Activated T-helper 1 cell treated with Interleukin-2 at 50 U/mL for 16 hours (primary cell): Measurements from ENCODE around the gene CCDC171.
"Not testable (repeated sequence)": the region's sequence is repeated elsewhere in the genome, so short reads cannot be mapped to it uniquely, and the experiment has no call there.

Experiments
- DNase-seq: peaks from one replicate; pipeline ENCODE4 v3.0.0-alpha.2; 2020; ENCODE audit warnings: low read depth

Gene CCDC171

GRCh38 chr9:15570769-15571168, 17.9 kb downstream of the CCDC171 start:
- no peak for DNase-seq

GRCh38 chr9:15572200-15572770, 19.4 kb downstream of the CCDC171 start:
- no peak for DNase-seq

DNA sequence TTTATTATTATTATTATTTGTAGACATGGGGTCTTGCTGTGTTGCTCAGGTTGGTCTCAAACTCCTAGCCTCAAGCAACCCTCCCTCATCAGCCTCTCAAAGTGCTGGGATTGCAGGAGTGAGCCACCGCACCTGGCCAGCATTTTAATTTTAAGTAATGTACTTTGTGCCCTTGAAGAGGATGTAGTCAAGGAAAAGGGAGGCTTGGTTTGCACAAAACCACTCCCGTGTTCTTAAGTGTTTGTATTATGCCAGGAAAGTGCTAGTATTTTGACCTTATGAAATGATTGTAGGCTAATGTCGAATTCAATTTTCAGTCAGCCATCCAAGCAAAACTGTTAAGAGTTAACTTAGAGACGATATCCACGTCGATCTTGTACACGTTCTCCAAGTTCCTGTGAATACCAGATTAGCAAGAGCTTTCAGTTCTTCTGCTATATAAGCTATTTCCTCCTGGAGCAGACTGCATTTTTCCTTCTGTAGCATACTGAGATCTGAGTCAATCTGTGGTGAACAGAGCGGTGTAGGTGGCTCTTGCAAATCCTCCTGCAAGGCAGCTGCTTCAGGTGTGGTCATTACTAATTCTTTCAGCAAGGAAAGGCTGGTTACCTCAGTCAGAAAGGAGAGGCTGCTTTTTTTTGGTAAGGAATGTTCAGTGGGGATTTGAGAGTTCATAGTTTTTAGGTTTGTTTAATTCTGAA, 23.7 kb downstream of the CCDC171 start:
- DNase-seq, result no peak

DNA sequence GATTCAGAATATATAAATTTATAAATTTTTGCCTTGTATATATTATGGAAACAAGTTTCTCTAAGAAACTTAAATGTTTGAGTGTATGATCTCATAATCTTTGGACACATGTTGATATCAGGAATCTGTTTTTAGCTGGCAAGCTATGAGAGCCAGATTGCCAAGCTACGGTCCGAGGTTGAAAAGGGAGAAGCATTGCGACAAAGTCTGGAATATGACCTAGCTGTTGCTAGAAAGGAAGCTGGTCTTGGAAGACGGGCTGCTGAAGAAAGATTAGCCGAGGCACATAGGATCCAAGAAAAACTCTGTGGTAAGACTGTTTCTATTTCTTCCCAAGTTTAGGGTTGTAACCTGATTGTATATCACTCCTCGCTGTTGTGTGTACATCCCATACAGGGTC, 25.9 kb downstream of the CCDC171 start:
- DNase-seq, result no peak

DNA sequence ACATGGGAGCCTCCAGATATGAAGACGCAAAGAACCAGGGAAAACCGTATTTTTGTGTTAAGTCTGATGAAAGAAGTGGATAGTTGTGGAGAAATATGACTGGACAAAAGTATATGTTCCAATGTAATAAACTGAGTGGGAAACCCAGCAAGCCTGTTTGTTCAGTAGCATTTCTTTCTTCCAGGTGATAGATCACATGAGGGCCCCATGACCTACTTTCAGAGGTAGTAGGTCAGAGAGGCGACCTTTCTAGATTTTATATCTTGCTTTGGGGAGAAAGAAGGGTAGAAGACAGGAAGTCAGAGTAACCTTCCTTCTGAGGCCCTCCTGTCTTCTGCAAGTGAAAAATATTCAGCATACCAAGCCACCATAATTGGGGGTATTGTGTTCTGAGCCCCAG, 31.5 kb downstream of the CCDC171 start:
- no peak for DNase-seq

DNA sequence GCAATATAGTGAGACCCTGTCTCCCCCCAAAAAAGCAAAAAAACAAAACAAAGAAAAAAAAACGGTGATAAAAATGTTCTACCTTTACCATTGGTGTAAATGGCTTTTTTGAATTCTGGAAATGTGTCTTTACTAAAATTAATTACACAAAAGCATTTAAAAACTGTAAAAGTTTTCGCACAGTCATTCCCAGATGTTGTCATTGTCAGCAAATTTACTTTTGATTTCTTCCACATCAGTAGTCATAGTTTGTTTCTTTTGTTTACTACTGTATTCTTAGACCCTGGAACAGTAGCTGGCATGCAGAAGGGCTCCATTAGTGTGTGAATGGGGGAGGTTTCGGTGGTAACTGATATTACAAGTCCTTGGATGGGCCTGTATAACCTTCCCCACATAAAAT, 39.5 kb downstream of the CCDC171 start:
- no peak for DNase-seq

- DNase-seq, result not testable (repeated sequence)
Observed at GRCh38 chr9:15592940-15593339, 40.1 kb downstream of the CCDC171 start.

- not testable (repeated sequence) for DNase-seq
Observed at GRCh38 chr9:15600666-15601330, 48.0 kb downstream of the CCDC171 start.

DNA sequence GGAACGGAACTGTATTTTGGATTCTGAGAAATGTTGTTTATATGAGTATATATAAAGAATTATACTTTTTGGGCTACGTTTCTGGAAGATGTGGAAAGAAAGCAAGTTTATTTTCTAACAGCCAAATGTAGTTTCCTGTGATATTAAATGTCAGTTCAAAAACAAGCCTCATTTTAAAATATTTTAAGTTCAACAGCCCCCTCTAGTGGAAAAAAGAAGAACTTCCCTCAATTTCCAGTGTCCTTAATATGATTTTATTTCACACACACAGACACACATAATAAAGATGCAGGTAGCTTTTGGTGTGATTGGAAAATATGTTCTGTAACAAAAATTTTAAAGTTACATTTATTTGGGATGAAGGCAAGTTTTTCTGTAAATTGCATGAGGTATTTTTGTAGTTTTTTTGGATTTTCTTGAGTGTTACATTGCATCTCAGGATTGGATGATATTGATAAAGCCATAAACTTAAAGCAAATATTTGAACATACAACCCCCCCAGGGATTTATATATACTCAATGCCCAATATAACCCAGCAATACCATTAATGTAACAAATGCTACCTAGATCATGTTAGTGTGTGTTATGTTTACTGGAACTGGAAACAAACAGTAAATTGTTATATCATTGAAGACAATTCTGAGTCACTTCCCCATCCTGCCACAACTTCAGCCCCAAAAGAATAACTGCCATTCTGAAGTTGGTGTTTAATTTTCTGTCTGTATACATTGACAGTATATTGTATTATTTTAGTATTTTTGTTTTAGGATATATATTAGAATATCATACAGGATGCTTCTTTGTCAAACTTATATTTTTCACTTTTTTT, 54.0 kb downstream of the CCDC171 start:
- DNase-seq, result no peak

DNA sequence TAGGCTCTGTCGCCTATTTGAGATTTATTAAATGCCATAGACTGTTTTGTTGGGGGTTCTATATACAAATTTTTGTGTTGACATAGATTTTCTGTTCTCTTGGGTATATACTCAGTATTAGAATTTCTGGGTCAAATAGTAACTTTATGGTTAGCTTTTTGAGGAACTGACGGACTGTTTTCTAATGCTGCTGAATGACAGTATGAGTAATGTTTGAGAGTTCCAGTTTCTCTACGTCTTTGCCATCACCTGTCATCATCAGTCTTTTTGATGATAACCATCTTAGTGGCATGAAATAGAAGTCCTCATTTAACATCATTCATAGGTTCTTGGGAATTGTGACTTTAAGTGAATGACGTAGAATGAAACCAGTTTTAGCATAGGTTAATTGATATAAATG, 60.1 kb downstream of the CCDC171 start:
- DNase-seq, result no peak

DNA sequence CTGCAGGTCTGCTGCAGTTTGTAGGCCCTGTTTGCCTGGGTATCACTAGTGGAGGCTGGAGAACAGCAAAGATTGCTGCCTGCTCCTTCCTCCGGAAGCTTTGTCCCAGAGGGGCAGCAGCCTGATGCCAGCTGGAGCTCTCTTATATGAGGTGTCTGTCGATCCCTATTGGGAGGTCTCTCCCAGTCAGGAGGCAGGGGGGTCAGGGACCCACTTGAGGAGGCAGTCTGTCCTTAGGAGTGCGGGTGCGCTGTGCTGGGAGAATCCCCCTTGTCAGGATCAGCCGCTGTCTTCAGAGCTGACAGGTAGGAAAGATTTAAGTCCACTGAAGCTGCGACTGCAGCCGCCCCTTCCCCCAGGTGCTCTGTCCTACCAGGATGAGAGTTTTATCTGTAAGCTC, 64.9 kb downstream of the CCDC171 start:
- no peak for DNase-seq

DNA sequence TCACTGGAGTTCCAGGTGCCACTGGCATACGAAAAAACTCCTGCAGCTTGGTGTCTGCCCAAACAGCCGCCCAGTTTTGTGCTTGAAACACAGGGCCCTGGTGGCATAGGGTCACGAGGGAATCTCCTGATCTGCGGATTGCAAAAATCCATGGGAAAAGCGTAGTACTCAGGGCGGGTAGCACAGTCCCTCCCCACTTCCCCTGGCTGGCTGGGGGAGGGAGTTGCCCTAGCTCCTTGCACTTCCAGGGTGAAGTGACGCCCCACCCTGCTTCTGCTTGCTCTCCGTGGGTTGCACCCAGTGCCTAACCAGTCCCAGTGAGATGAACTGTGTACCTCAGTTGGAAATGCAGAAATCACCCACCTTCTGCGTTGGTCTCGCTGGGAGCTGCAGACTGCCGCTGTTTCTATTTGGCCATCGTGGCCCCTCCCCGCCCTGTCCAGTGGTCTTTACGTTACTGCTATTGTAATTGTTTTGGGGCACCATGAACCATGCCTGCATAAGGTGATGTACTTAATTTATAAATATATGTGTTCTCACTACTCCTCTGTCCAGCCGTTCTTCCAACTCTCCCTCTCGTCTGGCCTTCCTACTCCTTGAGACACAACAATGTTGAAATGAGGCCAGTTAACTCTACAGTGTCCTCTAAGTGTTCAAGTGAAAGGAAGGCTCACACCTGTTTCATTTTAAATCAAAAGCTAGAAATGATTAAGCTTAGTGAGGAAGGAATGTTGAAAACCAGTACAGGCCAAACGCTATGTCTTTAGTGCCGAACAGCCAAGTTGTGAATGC, 65.9 kb downstream of the CCDC171 start:
- DNase-seq, result no peak

DNA sequence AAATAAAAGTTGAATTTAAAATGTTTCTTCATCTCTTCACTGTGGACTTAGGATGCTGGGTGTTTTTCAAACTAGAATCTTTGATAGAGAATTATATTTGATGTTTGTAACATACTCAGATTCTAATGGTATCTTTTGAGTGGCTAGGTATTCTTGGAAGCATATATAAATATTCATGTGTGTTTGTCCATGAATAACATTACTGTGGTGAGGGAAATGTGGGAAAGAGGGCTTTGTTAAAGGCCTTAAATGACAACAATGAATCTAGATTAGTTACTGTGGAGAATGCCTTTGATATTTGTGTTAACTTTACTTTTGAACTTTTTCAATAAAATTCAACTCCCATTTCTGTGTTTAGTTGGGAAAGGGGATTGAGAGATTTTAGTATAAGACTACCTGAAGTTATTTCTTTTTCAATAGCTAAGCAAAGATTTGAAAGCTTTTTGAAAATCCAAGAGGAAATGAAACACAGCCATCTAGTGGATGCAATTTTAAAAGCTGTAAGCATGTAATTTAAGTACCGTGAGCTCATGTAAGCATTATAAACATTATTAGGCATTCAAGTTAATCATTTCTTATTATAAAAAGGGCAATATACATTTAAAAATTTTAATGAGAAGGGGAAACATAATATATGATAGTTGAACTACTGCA, 69.6 kb downstream of the CCDC171 start:
- no peak for DNase-seq

- no peak for DNase-seq
Observed at GRCh38 chr9:15635752-15636151, 82.9 kb downstream of the CCDC171 start.

GRCh38 chr9:15640121-15640520, 87.3 kb downstream of the CCDC171 start:
- no peak for DNase-seq

GRCh38 chr9:15641291-15641690, 88.4 kb downstream of the CCDC171 start:
- no peak for DNase-seq

GRCh38 chr9:15642369-15642962, 89.6 kb downstream of the CCDC171 start:
- DNase-seq, result no peak

DNA sequence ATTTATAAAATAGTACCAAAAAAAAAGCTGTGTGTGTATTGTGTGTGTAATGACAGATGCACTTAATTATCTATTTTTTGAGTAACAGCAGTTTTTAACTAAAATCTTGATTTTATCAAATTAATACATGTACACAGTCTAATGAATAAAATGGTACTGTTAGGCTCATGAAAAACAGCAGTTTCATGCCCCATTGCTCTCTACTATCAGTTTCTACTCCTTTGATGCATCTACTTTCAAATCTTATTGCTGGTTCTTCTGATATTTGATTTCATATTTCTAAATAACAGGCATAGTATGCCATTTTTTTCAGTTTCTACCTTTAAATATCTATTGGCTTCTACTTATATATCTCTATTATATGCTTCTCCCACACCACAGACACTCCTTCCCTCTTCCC, 117.4 kb downstream of the CCDC171 start:
- no peak for DNase-seq

- no peak for DNase-seq
Observed at GRCh38 chr9:15670894-15671293, 118.1 kb downstream of the CCDC171 start.

DNA sequence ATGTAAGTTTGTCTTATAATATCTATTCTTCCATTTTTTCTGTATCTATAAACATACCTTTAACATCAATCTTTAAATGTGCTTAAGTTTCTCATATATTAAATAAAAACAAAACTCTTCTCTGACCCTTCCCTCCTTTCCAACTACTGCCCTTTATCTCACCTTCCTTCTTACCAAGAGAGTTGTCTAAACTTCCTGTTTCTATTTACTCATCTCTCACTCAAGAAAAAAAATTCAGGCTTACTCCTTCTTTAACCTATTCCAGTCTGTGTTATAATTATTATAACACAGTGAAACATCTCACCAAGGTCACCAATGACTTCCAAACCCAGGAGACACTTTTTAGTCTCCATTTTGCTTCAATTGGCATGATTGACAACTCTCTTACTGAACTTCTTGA, 140.9 kb downstream of the CCDC171 start:
- no peak for DNase-seq

DNA sequence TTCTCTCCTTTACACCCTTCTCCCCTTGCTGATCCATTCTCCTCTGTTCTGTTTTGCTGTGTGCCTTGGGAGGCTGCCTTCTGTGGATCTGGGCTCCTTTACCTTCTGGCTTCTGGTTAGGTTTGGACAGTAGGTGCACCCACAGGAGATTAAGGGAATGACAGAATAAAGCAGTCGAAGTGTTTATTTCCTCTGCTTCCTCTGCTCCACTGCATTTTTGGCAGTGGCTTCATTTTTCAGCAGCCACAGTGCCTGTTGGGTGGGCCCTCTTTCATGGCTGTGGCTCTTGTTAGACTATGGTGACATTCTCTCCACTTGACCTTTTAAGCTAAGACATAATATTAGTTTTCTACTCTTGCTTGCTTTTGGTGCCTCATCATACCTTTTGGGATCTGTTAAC, 144.1 kb downstream of the CCDC171 start:
- no peak for DNase-seq
